Measurements from ENCODE around the gene PSMC2.

PSMC2 gene

GRCh38 chr7:103347507-103348267, at the start of gene PSMC2:
PSMC2 (plus strand) TSS chr7:103347643; CDS start chr7:103347712, 69 bp downstream.
- peak; percentile 97 for DNase-seq

- no peak for DNase-seq
These were observed 49.6 kb upstream of the PSMC2 start for GRCh38 chr7:103297837-103298179.

GRCh38 chr7:103299660-103300059, 47.8 kb upstream of the PSMC2 start:
- no peak for DNase-seq

- no peak for DNase-seq
These were observed 46.0 kb upstream of the PSMC2 start for GRCh38 chr7:103301441-103301840.

- DNase-seq = no peak
These were observed 39.8 kb upstream of the PSMC2 start for GRCh38 chr7:103307503-103308231.

- DNase-seq = no peak
These were observed 32.6 kb upstream of the PSMC2 start for GRCh38 chr7:103314852-103315251.

- DNase-seq = no peak
These were observed 31.0 kb upstream of the PSMC2 start for GRCh38 chr7:103316380-103316941.

- DNase-seq = no peak
These were observed 30.4 kb upstream of the PSMC2 start for GRCh38 chr7:103317009-103317408.

GRCh38 chr7:103325744-103326143, 21.7 kb upstream of the PSMC2 start:
- no peak for DNase-seq

- no peak for DNase-seq
These were observed 10.7 kb upstream of the PSMC2 start for GRCh38 chr7:103336761-103337160.

GRCh38 chr7:103338864-103339263, 8.6 kb upstream of the PSMC2 start:
- no peak for DNase-seq

- no peak for DNase-seq
These were observed 6.0 kb upstream of the PSMC2 start for GRCh38 chr7:103341466-103341865.

- DNase-seq = no peak
These were observed 4.1 kb upstream of the PSMC2 start for GRCh38 chr7:103343332-103343731.

- DNase-seq = peak; percentile 57
These were observed 3.5 kb upstream of the PSMC2 start for GRCh38 chr7:103343758-103344452.

GRCh38 chr7:103344453-103345149, 2.8 kb upstream of the PSMC2 start, which contains the start of gene DNAJC2:
DNAJC2 (minus strand) TSS chr7:103344767; CDS start chr7:103344622, 145 bp downstream.
- peak; percentile 96 for DNase-seq

GRCh38 chr7:103346396-103346795, 1.0 kb upstream of the PSMC2 start:
- DNase-seq = no peak

- DNase-seq = no peak
These were observed 1.0 kb downstream of the PSMC2 start for GRCh38 chr7:103348452-103348851.

GRCh38 chr7:103348959-103349358, 1.5 kb downstream of the PSMC2 start:
- no peak for DNase-seq

- DNase-seq = no peak
These were observed 2.4 kb downstream of the PSMC2 start for GRCh38 chr7:103349805-103350204.

- no peak for DNase-seq
These were observed 22.0 kb downstream of the PSMC2 start for GRCh38 chr7:103369432-103369831.

- DNase-seq = no peak
These were observed 26.6 kb downstream of the PSMC2 start for GRCh38 chr7:103373866-103374643.

All from eye (tissue), 1 donor.